G401 (cell line): ENCODE results near the gene EML1. TPM values are rescaled to one million over a fixed set of nuclear protein-coding genes. Genes with fewer than 3 reads are reported as not detected.

Experiments
- DNase-seq: peaks from one replicate; pipeline ENCODE4 v3.0.0-alpha.2; 2015; ENCODE audit warnings: low spot score
- in situ Hi-C: cut with HindIII; loops from 2 replicates; pipeline ENCODE4 v1.10.0; 2016; ENCODE audit warnings: low sequenced_read_pairs, mixed read lengths
- total RNA-seq: library from RNA; depleted of rRNA; stranded (reverse); fragments of >200 nt; shearing (Covaris generic); gene quantifications from 2 replicates; pipeline ENCODE4 v1.2.3, GENCODE V29; 2014

Gene EML1
- total RNA-seq, 1 experiment from 2014 or later: 19.2 TPM

DNA sequence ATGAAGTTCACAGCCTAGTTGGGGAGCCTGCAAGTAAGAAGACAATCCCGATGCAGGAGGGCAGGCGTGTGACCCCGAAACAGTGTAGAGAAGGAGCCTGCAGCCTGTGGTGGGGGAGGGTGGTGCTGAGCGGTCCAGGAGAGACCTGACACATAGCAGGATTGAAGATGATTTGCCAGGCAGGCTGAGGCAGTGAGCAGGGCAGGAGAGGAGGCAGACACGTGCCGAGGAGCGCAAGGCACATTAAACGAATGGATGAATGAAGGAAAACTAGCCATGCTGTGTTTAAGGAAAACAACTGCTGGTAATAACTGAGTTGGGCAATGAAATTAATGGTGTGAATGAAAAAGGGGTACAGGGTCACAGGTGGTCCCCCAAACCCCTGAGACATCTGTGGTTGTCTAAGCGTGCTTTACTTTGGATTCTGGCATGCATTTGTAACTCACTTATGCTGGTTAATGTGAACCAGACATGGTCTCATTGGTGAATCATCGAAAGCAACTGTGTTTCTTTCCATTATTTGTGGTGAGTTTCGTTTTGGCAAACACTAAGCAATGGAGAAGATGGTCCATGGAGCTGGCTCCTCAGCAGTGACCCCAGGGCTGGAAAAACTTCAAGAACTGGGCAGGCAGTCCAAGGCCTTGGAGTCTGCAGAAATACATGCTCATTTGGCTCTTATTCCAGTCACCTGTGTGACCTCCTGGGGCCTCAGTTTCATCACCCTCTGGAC is 175.1 kb downstream of the EML1 start:
- in situ Hi-C loops: no loop called here
- no peak for DNase-seq

DNA sequence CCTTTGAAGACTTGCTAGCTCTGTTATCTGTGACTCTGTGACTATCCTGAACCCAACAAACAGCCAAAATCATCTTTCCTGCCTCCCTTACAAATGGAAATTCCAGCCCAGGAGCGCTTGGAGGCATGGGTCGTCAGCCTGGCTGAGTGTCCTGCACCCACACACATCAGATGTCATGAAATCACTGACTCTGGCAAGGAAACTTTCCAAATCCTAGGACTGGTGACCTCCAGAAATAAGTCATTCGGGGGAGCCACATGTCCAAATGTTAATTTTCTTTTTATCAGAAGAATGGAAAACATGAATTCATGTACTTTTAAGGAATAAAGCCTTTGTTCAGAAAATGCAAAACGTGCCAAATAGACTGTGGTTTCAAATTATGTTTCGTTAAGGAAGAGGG is 175.7 kb downstream of the EML1 start:
- no peak for DNase-seq
- in situ Hi-C loops: no loop called here

DNA sequence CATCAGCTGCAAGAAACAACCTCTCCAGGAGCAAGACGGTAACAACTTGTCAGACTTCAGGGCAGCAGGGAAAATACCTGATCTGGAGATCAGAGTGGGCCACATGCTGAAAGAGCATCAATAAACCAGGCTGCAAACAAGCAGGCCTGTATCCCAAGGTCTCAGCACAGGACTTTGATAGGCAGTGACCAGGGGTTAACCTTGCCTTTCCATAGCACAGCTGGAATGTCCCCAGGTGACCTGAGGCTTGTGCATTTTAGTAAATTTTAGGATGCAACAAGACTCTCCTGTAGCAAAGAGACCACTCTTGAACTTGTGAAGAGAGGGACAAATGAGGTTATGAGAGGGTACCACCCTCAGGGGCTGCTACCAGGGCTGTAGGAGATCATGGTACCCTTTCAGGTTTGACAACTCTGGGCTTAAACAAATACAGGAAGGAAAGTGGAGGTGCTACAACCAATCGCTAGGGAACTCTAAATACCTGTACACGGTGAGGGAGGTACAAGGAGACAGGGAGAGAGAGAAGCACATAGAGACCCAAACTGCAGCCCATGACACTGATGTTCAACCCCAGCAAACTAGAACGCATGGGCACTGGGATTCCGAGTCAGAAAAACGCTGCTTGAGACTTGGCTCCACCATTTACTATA is 176.6 kb downstream of the EML1 start:
- in situ Hi-C loops: no loop called here
- no peak for DNase-seq

DNA sequence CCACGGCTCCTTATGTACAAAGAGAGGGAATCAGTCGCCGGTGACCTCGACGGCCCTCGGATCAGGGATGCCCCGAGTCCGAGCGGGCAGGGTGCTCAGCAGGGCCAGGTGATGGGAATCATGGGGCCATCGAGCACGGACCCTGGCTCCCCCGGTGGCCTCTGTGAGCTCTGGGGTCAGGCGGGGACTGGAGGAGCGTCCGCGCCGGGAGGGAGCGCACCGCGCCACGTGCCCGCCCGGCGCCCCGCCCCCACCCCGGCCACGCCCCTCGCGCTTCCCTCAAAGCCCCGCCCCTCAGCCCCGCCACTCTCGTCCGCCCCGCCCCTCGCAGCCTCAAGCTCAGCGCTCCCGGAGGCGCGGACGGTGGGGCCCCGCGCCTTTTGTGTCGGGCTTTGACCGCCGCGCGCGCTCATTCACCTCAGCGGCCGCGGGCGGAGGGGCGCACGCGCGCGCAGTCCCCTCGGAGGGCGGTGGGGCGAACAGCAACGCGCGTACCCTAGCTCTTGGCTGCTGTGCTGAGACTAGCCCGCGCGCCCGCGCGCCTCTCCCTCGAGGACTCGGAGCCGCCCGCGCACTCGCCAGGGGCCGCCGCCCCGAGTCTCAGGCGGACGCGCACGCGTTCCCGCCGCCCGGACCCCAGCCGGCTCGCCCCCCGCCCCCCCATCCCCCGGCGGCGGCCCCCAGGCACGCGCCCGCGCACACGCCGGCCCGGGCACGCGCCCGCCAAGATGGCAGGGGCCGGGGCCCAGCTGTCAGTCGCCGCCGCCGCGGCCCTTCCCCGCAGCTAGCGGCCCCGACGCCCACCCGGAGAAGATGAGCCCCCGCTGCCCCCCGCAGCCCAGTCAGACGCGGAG is 178.1 kb downstream of the EML1 start:
- DNase-seq: peak; percentile 80
- in situ Hi-C loops: no loop called here

DNA sequence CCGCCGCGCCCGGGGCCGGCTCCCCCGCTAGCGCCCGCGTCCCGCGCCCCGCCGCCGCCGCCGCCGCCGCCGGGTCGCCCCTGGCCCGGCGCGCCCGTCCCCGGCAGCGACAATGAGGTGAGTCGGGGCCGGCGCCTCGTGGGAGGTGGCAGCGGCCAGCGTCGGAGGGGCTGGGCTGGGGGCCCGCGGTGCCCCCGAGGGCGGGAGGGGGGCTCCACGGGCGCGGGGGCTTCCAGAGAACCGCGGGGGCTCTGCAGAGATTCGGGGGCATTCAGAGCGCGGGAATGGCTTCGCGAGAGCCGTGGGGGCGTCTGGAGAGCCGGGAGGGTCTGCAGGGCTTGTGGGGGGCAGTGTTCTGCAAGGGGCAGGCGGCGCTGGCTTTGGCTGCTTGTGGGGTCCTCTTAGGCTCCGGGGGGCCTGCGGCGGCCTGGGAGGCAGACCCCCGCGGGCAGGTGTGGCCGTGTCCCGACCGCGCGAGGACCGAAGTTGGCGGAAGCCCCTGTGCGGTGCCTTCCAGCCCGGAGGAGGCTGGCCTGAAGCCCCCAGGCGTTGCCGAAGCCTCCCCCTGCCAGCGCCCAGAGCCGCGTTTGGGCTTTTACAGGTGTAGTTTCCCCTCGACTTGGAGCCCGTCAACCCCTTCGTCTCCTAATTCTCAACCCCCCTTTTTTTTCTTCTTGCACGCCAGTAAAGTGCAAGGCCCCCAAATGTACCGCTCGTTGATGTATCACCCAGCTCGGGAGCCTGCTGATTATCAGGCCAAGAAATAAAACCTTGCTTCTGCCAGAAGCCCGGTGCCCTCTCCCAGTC is 178.9 kb downstream of the EML1 start:
- in situ Hi-C loops: no loop called here
- DNase-seq: peak; percentile 62

DNA sequence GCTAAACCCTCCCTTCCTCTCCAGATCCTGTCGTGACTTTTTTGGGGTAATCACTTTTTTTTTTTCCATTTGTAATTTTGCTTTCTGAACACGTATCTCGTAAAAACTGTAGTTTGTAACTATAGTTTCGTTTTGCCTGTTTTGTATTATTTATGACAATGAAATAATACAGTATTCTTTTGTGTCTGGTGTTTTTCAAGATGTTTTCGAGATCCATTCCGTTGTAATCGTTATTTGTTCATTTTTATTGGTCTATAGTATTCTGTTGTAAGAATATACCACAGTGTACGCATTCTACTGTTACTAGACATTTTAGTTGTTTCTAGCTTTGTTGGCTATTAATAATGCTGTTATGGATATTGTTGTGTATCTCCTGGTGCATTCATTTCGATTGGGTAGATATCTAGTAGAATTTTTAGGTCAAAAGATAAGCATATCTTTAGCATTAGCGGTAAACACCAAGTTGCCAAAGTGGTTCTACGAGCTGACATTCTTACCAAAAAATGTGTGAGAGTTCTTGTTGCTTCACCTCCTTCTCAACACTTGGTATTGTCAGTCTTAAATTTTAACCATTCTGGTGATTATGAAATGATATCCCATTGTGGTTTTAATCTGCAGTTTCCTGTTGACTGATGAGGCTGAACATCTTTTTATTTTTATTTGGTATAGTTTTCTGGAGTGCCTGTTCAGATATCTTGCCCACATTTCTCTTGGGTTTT is 179.7 kb downstream of the EML1 start:
- in situ Hi-C loops: no loop called here
- DNase-seq: no peak

DNA sequence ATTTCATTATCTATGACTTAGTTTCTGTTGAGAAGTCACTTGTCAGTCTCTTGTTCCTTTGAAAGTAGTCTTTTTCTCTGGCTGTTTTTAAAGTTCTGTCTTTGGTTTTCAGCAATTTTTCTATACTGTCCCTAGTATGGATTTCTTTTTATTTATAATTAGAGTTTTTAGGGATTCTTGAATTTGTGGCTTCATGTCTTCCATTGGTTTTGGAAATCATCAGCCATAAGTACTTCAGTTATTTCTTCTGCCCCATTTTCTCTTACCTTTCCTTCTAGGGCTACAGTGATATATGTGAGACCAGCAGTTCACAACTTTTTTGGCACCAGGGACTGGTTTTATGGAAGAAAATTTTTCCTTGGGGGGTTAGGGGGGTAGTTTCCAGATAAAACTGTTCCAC is 182.0 kb downstream of the EML1 start:
- in situ Hi-C loops: no loop called here
- no peak for DNase-seq

DNA sequence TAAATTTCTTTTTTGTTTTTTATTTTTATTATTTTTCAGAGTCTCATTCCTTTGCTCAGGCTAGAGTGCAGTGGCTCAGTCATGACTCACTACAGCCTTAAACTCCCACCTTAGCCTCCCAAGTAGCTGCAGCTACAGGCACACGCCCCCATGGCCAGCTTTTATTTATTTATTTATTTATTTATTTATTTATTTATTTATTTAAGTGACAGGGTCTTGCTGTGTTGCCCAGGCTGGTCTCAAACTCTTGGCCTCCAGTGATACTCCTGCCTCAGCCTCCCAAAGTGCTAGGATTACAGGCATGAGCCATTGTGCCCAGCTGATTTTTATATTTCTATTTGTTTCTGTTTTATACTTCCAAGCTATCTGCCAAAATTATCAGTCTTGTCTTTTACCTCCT is 182.8 kb downstream of the EML1 start:
- no peak for DNase-seq
- in situ Hi-C loops: no loop called here

DNA sequence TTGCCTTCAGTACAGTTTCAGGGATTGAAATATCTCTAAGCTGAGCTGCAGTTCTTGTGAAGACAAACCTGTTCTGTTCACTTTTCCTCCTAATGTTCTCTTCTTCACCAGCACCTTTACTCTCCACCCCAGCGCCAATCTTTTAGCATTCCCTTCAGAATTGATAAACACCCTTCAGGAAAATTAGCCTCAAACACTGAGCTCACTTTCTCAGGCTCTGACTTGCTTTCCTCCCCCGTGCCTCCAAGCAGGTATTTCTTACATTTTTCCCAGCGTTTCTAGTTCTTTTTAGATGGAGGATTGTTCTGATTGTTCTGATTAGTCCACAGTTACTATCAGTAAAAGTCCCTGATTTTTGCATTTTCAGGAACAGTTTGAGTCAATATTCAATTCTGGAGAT is 183.5 kb downstream of the EML1 start:
- in situ Hi-C loops: no loop called here
- DNase-seq: no peak

DNA sequence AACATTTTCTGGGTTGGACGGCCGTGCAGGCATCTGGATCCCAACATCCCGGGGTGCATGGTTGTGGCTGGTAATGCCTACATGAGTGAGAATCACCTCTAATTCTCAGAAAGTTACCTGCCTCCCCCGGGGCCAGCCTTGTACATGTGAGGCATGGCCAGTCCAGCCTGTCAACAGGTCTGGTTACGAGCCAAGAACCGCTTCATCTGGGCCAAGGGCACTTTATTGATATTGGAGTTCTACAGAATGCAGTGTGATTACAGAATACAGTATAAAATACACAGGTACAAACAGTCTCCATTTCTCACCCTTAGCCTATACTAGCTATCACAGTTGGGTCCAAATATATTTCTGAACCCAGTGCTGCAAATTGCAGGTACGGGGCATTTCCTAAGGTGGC is 187.1 kb downstream of the EML1 start:
- no peak for DNase-seq
- in situ Hi-C loops: no loop called here

DNA sequence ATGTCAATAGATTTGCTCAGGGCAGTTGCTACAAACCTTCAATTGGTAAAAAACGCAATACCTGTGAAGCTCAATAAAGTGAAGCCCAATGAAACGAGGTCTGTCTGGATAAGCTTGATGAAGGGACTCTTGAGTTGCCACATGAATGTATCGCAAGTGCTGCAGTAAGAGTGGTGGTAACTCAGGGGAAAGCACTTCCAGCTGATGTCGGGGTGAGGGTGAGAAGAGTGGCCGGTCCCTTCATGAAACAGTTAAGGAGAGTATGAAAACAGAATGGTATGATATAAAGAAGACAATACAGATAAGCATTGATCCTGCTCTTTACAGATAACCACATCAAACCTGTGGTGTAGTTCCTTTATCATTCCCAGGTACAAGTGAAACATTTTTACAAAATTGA is 188.6 kb downstream of the EML1 start:
- in situ Hi-C loops: no loop called here
- DNase-seq: peak; percentile 39

DNA sequence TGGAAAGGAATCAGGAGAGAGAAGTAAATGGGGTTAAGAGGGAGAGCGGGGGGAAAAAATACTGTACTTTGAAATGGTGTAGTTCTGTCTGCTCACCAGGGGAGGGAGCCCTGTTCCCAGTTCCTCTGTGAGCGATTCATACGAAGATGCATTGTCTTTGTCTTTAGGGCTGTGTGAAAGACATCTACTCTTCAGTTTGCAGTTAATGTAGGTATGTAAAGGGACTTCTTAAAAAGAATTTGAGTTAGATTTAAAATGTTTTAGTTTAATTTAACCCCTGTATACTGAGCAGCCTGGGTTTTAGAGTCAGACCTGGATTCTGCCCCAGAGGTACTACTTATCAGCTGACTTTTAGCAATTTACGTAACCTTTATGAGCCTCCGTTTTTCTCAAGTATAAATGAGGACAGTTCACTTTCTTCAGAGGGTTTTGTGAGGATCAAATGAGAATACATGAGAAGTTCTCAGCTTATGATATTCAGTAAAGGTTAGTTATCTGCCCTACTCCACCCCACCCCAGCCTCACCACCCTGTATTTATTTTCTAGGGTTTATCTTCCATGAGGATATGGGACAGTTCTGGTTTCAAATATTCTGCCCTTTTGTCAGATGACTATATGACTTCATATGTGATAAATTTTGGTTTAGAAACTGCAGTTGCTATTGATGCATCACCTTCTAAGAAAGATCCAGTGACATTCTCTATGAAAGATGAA is 189.5 kb downstream of the EML1 start:
- in situ Hi-C loops: no loop called here

DNA sequence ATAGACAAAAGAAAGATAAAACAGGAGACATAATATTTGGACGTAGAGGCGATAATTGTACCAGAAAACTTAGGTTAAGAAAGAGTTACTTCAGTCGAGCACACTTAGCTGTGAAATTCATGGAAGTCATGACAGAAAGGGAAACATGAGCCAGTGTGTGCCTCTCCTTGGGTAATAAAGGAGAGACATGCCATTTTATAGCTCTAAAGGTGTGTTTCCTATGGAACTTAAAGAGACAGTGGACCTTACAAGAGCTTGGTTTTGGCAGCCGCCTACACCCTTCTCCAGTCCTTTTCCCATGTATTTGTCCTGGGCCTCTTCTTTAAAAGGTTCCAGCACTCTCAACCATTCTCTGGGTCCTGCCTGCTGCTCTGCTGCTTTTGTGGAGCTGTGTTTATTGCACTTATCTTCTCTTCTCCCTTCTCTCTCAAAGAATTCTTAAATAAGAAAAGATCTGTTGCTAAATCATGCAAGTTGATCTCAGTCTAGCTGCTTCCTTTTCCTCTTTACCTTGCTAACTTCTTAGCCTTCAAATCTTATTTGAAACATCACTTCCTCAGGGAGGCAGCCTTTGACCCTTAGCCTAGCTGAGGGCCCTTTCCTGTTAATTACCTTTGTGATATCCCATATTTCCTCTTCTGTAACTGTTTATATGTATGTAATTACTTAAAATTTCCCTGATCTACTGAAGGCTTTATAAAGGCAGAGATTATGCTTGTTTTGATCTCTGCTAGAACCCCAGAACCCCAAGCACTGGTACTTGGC is 190.2 kb downstream of the EML1 start:
- in situ Hi-C loops: no loop called here
- no peak for DNase-seq

More for the DNA sequence above, 189.5 kb downstream of the EML1 start:
- peak; percentile 83 for DNase-seq

DNA sequence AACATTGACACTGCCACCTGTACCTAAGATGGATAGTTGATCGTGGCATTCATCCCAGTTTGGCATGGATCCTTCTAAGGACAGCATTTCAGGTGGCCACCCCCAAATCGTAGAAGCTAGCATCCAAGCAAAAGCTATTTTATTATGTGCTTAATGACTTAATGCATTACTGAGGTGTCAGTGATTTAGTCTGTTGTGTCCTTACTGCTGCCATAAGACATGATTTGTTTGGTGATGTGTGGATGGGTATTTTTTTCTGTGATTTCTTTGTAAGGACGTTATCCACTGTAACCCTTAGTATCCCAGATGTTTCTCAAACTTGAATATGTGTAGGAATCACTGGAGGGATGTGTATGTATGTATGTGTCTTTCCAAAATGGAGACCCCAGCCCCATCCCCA is 190.8 kb downstream of the EML1 start:
- no peak for DNase-seq
- in situ Hi-C loops: no loop called here

DNA sequence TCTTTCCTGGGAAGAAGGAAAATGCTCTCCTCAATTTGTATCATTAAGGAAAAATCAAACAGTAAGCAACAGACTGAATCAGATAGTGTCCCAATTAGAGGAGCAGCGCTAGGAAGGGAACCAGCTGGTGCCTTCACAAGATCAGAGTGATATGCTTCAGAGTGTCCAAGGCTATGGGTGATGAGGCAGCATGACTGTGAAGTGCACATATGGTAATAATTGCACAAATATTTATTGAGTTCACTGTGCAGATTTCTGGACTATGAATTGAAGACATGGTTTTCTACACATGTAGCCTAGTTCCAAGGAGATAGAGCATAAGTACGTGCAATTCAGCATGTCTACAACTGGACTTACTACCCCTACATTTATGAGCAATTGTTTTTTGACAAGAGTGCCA is 193.2 kb downstream of the EML1 start:
- peak; percentile 50 for DNase-seq

DNA sequence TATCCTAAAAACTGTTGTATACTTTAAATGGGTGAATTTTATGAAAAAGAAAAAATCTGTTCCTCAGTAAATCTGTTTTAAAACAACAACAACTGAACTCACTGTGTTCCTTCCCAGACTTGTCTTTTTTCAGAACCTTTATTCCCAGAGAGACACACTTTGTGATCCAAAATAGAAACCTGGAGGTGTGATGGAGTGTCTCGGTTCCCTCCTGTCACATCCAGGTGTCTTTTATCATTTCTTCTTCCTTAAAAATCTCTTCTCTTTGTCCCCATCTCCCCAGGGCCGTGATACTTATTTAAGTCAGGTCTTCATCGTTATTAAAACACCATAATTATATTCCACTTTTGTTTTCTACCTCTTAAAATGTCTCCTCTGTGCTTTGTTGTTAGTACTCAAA is 195.8 kb downstream of the EML1 start:
- DNase-seq: no peak
- in situ Hi-C loops: no loop called here

More for the DNA sequence above, 193.2 kb downstream of the EML1 start:
- in situ Hi-C loops: no loop called here
